Activated CD8-positive, alpha-beta memory T cell treated with anti-CD3 and anti-CD28 coated beads, Interleukin-2, amount 10 ng/mL, durations not matched to agents 7 days and 5 days (primary cell): Measurements from ENCODE around the gene LLGL2. TPM values are rescaled to one million over a fixed set of nuclear protein-coding genes. Genes with fewer than 3 reads are reported as not detected.
"Not testable (repeated sequence)": the region's sequence is repeated elsewhere in the genome, so short reads cannot be mapped to it uniquely, and the experiment has no call there.

ENCODE experiments used
- ATAC-seq: fragments of 150-1000 bp; cut with Tn5 transposase; one replicate; pipeline ENCODE4 v1.10.0; 2021; ENCODE audit warnings: moderate library complexity
- CTCF ChIA-PET: fragments of 350-600 bp; sonication (Branson Sonifier 250); formaldehyde crosslinking; loops from one replicate; lab custom pipeline; 2021; ENCODE audit warnings: antibody characterized with exemption; lab: Charles Lee
- DNase-seq: peaks from one replicate; pipeline ENCODE4 v3.0.0-alpha.2; 2020
- H3K27ac Mint-ChIP-seq: one replicate; pipeline ENCODE4 v1.8.0; 2021; ENCODE audit warnings: mild to moderate bottlenecking, mixed read lengths
- H3K27me3 Mint-ChIP-seq: one replicate; pipeline ENCODE4 v1.8.0; 2021; ENCODE audit warnings: mixed read lengths
- H3K36me3 Mint-ChIP-seq: one replicate; pipeline ENCODE4 v1.8.0; 2021; ENCODE audit warnings: mild to moderate bottlenecking, mixed read lengths
- H3K4me1 Mint-ChIP-seq: one replicate; pipeline ENCODE4 v1.8.0; 2021; ENCODE audit warnings: mixed read lengths
- H3K4me3 Mint-ChIP-seq: one replicate; pipeline ENCODE4 v1.8.0; 2021; ENCODE audit warnings: mild to moderate bottlenecking, moderate library complexity, mixed read lengths
- H3K9me3 Mint-ChIP-seq: one replicate; pipeline ENCODE4 v1.8.0; 2022; ENCODE audit warnings: low read depth, mixed read lengths
- total RNA-seq, 2 experiments: library from RNA; stranded (reverse); gene quantifications; one replicate each; pipeline ENCODE4 v1.2.3, GENCODE V29; 2021

LLGL2 gene
- total RNA-seq, 2 experiments from 2014 or later = 15.7 to 30.5 TPM

DNA sequence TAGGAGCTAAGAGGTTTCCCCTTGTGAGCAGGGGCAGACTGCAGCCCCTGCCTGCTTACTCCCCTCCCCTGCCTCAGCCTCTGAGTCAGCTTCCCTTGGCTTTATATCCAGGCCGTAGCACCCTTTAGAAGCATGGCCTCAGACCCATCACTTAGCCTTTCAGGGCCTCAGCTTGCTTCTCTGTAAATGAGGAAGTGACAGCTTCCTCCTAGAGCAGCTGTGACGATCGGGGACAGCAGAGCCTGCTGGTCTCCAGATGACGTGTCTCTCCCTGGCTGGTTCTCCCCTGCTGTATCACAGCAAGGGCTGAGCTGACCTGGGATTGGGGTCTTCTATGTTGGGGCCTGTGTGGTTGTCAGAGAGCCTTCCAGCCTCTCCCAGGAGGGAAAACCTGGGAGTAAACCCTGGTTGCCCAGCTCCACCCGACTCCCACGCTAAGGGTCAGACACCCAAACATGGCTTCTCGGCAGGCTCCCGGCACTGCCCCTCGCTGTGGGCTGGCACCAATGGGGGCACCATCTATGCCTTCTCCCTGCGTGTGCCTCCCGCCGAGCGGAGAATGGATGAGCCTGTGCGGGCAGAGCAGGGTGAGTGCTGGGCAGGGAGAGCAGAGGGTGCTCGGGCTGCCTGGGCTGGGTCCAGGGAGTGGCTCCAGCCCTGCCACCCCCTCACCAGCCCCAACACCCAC, 45.8 kb downstream of the LLGL2 start:
- Mint-ChIP-seq H3K27me3 (no peaks in the 10 kb centered on the region), H3K36me3 (no peaks in the 10 kb centered on the region), H3K9me3 (no peaks in the 10 kb centered on the region), H3K4me1 (peaks cover 8% of the 10 kb centered on the region), H3K4me3 (no peak overlapping the region), H3K27ac (peak overlapping the region; percentile 78)
- CTCF ChIA-PET = interaction anchor here (0.8 to 1.1 kb wide), 4 partner anchors 10 to 179 kb away, joined by 3 to 4 read pairs (median 3); partner anchors contain the start of gene SMIM5
- peak; percentile 75 for DNase-seq
- peak; percentile 87 for ATAC-seq

- ATAC-seq (no peak), DNase-seq (no peak)
- H3K4me3 Mint-ChIP-seq = no peak overlapping the region
- H3K27ac Mint-ChIP-seq = no peak overlapping the region
- H3K4me1 Mint-ChIP-seq = peaks cover 8% of the 10 kb centered on the region
- CTCF ChIA-PET = interaction anchor here (0.9 to 1.1 kb wide), 2 partner anchors 10 to 61 kb away, joined by 3 read pairs; partner anchors contain the start of gene SMIM5
- no peaks in the 10 kb centered on the region for H3K9me3 Mint-ChIP-seq
- no peaks in the 10 kb centered on the region for H3K27me3 Mint-ChIP-seq
- no peaks in the 10 kb centered on the region for H3K36me3 Mint-ChIP-seq
Measured at GRCh38 chr17:75571885-75572215, 46.4 kb downstream of the LLGL2 start.

DNA sequence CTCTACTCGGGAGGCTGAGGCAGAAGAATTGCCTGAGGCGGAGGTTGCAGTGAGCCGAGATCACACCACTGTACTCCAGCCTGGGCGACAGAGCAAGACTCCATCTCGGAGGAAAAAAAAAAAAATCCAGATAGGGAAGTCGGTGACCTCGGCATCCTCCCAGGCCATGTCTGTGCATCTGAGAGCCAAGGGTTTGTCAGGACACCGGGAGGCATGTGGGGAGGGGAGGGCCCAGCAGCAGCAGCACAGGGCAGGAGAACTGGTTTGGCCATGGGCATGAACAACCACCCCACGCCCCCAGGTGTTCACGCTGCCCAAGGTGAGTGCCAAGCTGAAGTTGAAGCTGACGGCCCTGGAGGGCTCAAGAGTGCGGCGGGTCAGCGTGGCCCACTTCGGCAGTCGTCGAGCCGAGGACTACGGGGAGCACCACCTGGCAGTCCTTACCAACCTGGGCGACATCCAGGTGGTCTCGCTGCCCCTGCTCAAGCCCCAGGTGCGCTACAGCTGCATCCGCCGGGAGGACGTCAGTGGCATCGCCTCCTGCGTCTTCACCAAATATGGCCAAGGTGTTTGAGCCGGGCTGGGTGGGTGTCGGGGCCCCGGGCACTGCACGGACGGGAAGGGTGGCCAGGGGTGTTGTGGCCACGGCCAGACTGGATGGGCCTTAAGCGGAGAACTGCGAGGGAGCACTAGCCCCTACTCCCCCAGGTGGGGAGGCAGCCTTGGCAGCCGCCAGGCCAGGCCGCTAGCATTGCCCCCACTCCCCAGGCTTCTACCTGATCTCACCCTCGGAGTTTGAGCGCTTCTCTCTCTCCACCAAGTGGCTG, 47.4 kb downstream of the LLGL2 start:
- Mint-ChIP-seq H3K36me3 (no peaks in the 10 kb centered on the region), H3K9me3 (no peaks in the 10 kb centered on the region), H3K27ac (no peak overlapping the region), H3K27me3 (no peaks in the 10 kb centered on the region), H3K4me3 (no peak overlapping the region), H3K4me1 (peaks cover 8% of the 10 kb centered on the region)
- DNase-seq = no peak
- no peak for ATAC-seq
- CTCF ChIA-PET = no interaction called here

DNA sequence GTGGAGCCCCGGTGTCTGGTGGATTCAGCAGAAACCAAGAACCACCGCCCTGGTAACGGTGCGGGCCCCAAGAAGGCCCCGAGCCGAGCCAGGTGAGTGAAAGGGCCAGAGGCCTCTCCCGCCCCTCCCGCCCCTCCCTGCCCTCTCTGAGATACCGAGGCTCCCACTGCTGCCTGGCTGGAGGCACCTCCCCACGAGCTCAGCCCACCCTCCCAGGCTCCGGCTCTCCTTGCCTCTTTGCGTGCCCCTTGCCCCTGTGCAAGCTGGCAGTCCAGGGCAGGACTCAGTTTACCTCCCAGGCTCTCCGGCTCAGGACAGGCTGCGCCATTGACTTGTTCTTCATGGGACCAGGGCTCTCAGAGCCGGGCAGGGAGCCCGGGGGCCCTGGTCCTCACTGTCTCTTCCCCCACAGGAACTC, 48.1 kb downstream of the LLGL2 start:
- Mint-ChIP-seq H3K4me1 (peaks cover 8% of the 10 kb centered on the region), H3K4me3 (no peak overlapping the region), H3K9me3 (no peaks in the 10 kb centered on the region), H3K27ac (no peak overlapping the region), H3K27me3 (no peaks in the 10 kb centered on the region), H3K36me3 (no peaks in the 10 kb centered on the region)
- no peak for ATAC-seq
- CTCF ChIA-PET = no interaction called here
- DNase-seq = no peak

GRCh38 chr17:75573994-75574393, 48.5 kb downstream of the LLGL2 start:
- ATAC-seq (no peak), DNase-seq (no peak)
- H3K27me3 Mint-ChIP-seq = no peaks in the 10 kb centered on the region
- H3K4me1 Mint-ChIP-seq = peaks cover 8% of the 10 kb centered on the region
- no peaks in the 10 kb centered on the region for H3K9me3 Mint-ChIP-seq
- no peaks in the 10 kb centered on the region for H3K36me3 Mint-ChIP-seq
- CTCF ChIA-PET = no interaction called here
- H3K27ac Mint-ChIP-seq = no peak overlapping the region
- H3K4me3 Mint-ChIP-seq = no peak overlapping the region

DNA sequence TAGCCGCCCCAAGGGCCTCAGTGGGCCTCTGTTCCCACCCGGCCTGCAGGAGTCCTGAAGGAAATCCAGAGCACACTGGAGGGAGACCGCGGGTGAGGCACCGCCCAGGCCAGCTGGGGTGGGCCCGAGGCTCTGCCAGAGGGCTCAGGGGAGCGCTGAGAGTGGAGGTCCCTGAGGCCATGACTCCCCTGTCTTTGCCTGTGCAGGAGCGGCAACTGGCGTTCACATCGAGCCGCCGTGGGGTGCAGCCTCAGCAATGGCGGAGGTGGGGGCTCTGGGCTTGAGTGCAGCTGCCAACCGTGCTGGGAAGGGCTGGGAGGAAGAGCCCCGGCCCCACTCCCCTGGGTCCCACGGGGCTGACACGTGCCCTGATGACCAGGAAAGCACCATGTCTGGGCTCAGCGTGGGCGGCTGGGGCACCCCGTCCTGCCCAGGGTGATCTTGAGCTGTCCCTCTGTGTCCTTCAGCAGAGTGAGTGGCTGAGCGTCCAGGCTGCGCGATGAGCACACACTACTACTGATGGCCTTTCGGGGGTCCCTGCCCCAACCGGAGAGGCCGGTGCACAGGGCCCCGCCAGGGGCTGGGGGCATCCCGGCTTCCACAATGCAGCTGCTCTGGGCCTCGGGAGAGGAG, 49.0 kb downstream of the LLGL2 start:
- Mint-ChIP-seq H3K4me1 (peaks cover 8% of the 10 kb centered on the region), H3K9me3 (no peaks in the 10 kb centered on the region), H3K27ac (no peak overlapping the region), H3K27me3 (no peaks in the 10 kb centered on the region), H3K4me3 (no peak overlapping the region), H3K36me3 (no peaks in the 10 kb centered on the region)
- CTCF ChIA-PET = no interaction called here
- ATAC-seq = no peak
- no peak for DNase-seq

DNA sequence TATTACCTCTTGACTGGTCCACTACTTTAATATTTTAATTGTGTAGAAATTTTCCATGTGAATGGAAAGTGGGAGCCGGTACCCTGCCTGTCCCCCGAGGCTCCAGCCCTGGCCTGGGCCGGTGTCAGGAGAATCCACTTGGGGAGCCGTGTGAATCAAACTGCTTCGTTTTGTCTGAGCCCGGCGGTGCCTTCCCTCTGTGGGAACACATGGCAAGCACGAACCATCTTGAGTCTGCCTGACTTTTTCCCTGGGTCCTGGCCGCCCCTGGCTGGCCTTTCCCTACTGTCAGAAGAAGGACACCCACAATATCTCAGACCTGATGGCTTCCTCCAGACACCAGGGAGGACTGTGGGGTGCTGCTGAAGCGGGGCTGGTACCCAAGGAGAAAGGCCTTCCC, 49.7 kb downstream of the LLGL2 start:
- Mint-ChIP-seq H3K27ac (no peak overlapping the region), H3K4me3 (no peak overlapping the region), H3K9me3 (no peaks in the 10 kb centered on the region), H3K27me3 (no peaks in the 10 kb centered on the region), H3K36me3 (no peaks in the 10 kb centered on the region), H3K4me1 (peaks cover 8% of the 10 kb centered on the region)
- CTCF ChIA-PET = no interaction called here
- ATAC-seq (no peak), DNase-seq (no peak)

GRCh38 chr17:75575728-75576127, 50.2 kb downstream of the LLGL2 start:
- CTCF ChIA-PET = no interaction called here
- Mint-ChIP-seq H3K36me3 (no peaks in the 10 kb centered on the region), H3K27me3 (no peaks in the 10 kb centered on the region), H3K27ac (no peak overlapping the region), H3K9me3 (no peaks in the 10 kb centered on the region), H3K4me3 (no peak overlapping the region), H3K4me1 (peaks cover 7% of the 10 kb centered on the region)
- DNase-seq (no peak), ATAC-seq (no peak)

GRCh38 chr17:75576661-75577060, 51.2 kb downstream of the LLGL2 start:
- no peaks in the 10 kb centered on the region for H3K36me3 Mint-ChIP-seq
- DNase-seq = no peak
- H3K9me3 Mint-ChIP-seq = no peaks in the 10 kb centered on the region
- no peak overlapping the region for H3K4me3 Mint-ChIP-seq
- H3K4me1 Mint-ChIP-seq = peaks cover 8% of the 10 kb centered on the region
- ATAC-seq = no peak
- H3K27ac Mint-ChIP-seq = no peak overlapping the region
- H3K27me3 Mint-ChIP-seq = no peaks in the 10 kb centered on the region
- CTCF ChIA-PET = interaction anchor here (0.7 kb wide), 1 partner anchor 24 kb away, joined by 5 read pairs; no protein-coding TSS in a partner anchor

DNA sequence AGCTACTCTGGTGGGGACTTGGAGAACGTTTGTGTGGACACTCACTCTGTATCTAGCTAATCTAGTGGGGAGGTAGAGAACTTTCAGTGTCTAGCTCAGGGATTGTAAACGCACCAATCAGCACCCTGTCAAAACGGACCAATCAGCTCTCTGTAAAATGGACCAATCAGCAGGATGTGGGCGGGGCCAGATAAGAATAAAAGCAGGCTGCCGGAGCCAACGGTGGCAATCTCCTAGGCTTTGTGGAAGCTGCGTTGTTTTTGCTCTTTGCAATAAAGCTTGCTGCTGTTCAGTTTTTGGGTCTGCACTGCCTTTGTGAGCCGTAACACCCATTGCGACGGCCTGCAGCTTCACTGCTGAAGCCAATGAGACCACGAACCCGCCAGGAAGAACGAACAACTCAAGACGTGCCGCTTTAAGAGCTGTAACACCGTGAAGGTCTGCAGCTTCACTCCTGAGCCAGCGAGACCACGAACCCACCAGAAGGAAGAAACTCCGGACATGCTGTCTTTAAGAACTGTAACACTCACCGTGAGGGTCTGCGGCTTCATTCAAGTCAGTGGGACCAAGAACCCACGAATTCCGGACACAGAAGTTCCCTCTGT, 55.7 kb downstream of the LLGL2 start:
- Mint-ChIP-seq H3K27ac (peak overlapping the region; percentile 52), H3K27me3 (peaks cover 12% of the 10 kb centered on the region), H3K4me3 (peak overlapping the region; percentile 73)
- H3K4me1 Mint-ChIP-seq, H3K36me3 Mint-ChIP-seq, H3K9me3 Mint-ChIP-seq: not testable (repeated sequence)
- peak; percentile 62 for ATAC-seq
- CTCF ChIA-PET = interaction anchor here (1.0 to 3.5 kb wide), 7 partner anchors 9 to 172 kb away, joined by 3 to 18 read pairs (median 4); partner anchors contain the start of gene TSEN54
- DNase-seq = peak; percentile 78

GRCh38 chr17:75583197-75583596, 57.7 kb downstream of the LLGL2 start:
- CTCF ChIA-PET = interaction anchor here (1.5 to 3.5 kb wide), 3 partner anchors 50 to 175 kb away, joined by 3 to 18 read pairs (median 7); partner anchors contain the start of genes SMIM5 and TSEN54
- H3K27ac Mint-ChIP-seq, H3K36me3 Mint-ChIP-seq, H3K9me3 Mint-ChIP-seq, DNase-seq, ATAC-seq, H3K4me3 Mint-ChIP-seq: not testable (repeated sequence)
- H3K4me1 Mint-ChIP-seq = peaks cover 12% of the 10 kb centered on the region
- peaks cover 27% of the 10 kb centered on the region for H3K27me3 Mint-ChIP-seq

- peaks cover 27% of the 10 kb centered on the region for H3K27me3 Mint-ChIP-seq
- ATAC-seq (no peak), DNase-seq (no peak)
- H3K9me3 Mint-ChIP-seq = no peaks in the 10 kb centered on the region
- CTCF ChIA-PET = interaction anchor here (1.0 kb wide), 1 partner anchor 17 kb away, joined by 3 read pairs; no protein-coding TSS in a partner anchor
- H3K36me3 Mint-ChIP-seq = no peaks in the 10 kb centered on the region
- H3K4me1 Mint-ChIP-seq = peaks cover 12% of the 10 kb centered on the region
- no peak overlapping the region for H3K4me3 Mint-ChIP-seq
- H3K27ac Mint-ChIP-seq = no peak overlapping the region
Measured at GRCh38 chr17:75584849-75585175, 59.3 kb downstream of the LLGL2 start.
